Measurements from ENCODE around the gene PCMTD2. TPM values are rescaled to one million over a fixed set of nuclear protein-coding genes. Genes with fewer than 3 reads are reported as not detected.

PCMTD2 gene
- polyA plus RNA-seq, 3 donors, result 26.5 to 49.1 (median 27.6) TPM

DNA sequence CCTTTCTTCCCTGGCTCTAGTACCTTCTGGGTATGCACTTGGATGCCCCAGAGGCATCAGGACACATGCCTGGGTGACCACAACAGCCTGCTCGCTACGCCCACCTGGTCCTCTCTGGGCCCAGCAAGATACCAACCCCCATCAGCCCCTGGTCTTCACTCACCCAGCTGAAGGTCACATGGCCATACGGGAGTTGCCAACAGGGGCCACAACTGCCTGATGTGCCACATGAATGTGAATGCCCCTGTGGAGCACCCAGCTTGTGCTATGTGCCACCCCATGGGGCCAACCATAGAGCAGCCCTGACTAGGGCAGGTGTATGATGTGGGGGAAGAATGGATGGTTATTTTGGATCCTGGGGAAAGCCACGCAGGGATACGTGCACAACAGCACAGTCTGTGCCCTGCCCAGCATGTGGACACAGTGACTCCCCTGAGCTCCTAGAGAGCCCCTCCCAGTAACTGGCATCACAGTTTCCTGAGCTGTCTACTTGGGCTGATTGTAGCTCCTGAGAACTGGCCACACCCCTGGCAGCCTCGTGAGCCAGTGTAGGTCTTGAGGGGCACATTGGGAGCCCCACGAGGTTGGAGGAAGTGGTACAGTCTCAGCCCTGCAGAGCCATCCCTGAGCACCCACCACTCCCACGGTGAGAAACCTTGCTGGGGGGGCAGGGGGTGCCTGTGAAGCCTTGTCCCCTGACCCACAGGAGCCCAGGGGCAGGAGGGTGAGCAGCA is 10.5 kb upstream of the PCMTD2 start:
- no peaks in the 10 kb centered on the region for H3K36me3 Mint-ChIP-seq
- no peak overlapping the region for H2AFZ ChIP-seq (ENCODE audit: insufficient read depth, low read depth, low read length, poor library complexity, severe bottlenecking)
- no peak overlapping the region for H3K4me3 ChIP-seq (replicated peaks in 1 of 3; ENCODE audit: low read depth in 2 of 3, low read length in 3 of 3)
- H3K9me3 Mint-ChIP-seq, result no peaks in the 10 kb centered on the region
- H3K4me2 ChIP-seq (replicated peaks; ENCODE audit: extremely low read depth, low read length, poor library complexity, severe bottlenecking), result no peak overlapping the region
- no peaks in the 10 kb centered on the region for H3K36me3 ChIP-seq (replicated peaks in 1 of 2; ENCODE audit: control insufficient read depth in 1 of 2, insufficient read depth in 2 of 2, low read length in 2 of 2)
- H4K20me1 ChIP-seq (ENCODE audit: insufficient read depth, low read length), result no peaks in the 10 kb centered on the region
- no peak for DNase-seq
- peaks cover 5% of the 10 kb centered on the region for H3K4me1 Mint-ChIP-seq
- H3K9ac ChIP-seq (ENCODE audit: insufficient read depth, low read length, poor library complexity, severe bottlenecking), result no peak overlapping the region
- H3K27ac ChIP-seq (ENCODE audit: low read depth in 1 of 2, low read length in 2 of 2), result no peak overlapping the region
- no peak overlapping the region for H3K4me3 Mint-ChIP-seq
- H3K79me2 ChIP-seq (ENCODE audit: insufficient read depth, low read length), result no peaks in the 10 kb centered on the region
- H3K27me3 Mint-ChIP-seq (ENCODE audit: low read depth in 3 of 3), result peaks cover 13 to 25% (median 24%) of the 10 kb centered on the region in 3 donors
- H3K27me3 ChIP-seq (ENCODE audit: control insufficient read depth in 2 of 2, insufficient read depth in 2 of 2, low read length in 2 of 2), result peaks cover 0 to 4% of the 10 kb centered on the region in 2 donors
- 88% methylated on average over 4 of the region's 8 CpGs for WGBS (ENCODE audit: insufficient coverage)
- no peaks in the 10 kb centered on the region for H3K4me1 ChIP-seq (ENCODE audit: control insufficient read depth in 1 of 2, insufficient read depth in 2 of 2, low read length in 2 of 2)
- no peaks in the 10 kb centered on the region for H3K9me3 ChIP-seq (replicated peaks in 1 of 2; ENCODE audit: control insufficient read depth in 1 of 2, insufficient read depth in 1 of 2, low read length in 2 of 2)
- intact Hi-C loops (cut with micrococcal nuclease), result no loop called here
- no peak overlapping the region for H3K27ac Mint-ChIP-seq
- TF ChIP-seq, protein P1, sequence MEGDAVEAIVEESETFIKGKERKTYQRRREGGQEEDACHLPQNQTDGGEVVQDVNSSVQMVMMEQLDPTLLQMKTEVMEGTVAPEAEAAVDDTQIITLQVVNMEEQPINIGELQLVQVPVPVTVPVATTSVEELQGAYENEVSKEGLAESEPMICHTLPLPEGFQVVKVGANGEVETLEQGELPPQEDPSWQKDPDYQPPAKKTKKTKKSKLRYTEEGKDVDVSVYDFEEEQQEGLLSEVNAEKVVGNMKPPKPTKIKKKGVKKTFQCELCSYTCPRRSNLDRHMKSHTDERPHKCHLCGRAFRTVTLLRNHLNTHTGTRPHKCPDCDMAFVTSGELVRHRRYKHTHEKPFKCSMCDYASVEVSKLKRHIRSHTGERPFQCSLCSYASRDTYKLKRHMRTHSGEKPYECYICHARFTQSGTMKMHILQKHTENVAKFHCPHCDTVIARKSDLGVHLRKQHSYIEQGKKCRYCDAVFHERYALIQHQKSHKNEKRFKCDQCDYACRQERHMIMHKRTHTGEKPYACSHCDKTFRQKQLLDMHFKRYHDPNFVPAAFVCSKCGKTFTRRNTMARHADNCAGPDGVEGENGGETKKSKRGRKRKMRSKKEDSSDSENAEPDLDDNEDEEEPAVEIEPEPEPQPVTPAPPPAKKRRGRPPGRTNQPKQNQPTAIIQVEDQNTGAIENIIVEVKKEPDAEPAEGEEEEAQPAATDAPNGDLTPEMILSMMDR (IDR thresholded peaks at IDR 0.05), result no peak

DNA sequence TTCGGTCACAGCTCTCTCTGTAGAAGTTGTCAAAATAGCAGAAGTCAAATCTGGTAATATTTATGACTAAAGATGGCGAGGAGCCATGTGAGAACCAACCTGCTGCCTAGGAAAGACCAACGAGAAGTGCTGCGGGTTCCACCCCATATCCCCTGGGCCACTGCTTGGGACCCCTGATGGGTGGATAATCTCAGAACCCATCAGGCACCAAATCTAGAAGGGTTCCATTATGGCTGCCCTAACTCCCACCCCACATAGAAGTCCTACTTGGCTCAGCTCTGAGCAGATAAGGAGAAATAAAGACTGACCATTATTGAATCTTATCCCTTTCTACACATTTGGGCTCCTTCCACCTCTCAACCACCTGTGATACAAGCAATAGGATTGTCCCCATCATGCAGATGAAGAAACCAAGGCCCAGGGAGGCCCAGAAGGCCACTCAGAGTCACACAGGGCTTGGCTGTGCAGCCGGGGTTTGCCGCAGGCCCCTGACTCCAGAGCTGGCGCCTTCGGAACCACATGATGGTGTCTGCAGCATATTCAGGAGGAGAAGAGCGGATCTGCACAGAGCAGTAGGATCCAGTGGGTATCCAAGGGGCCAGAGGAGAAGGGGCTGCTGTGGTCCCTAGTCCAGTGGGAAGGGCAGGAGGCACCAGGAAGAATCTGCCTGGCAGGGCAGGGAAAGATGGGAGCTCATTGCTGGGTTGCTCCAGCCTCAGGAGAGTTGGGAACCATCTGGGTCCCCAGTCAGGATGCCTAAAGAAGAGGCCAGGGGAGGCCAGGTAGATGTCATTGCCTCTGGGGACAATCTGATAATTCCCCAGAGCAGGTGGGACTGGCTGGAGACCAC is 9.6 kb upstream of the PCMTD2 start:
- Histone ChIP-seq H3K9ac (ENCODE audit: insufficient read depth, low read length, poor library complexity, severe bottlenecking) (no peak overlapping the region), H3K4me3 (replicated peaks in 1 of 3; ENCODE audit: low read depth in 2 of 3, low read length in 3 of 3) (no peak overlapping the region), H3K4me1 (ENCODE audit: control insufficient read depth in 1 of 2, insufficient read depth in 2 of 2, low read length in 2 of 2) (no peaks in the 10 kb centered on the region), H3K79me2 (ENCODE audit: insufficient read depth, low read length) (no peaks in the 10 kb centered on the region), H3K4me2 (replicated peaks; ENCODE audit: extremely low read depth, low read length, poor library complexity, severe bottlenecking) (no peak overlapping the region), H4K20me1 (ENCODE audit: insufficient read depth, low read length) (no peaks in the 10 kb centered on the region), H3K27me3 (ENCODE audit: control insufficient read depth in 2 of 2, insufficient read depth in 2 of 2, low read length in 2 of 2) (peaks cover 0 to 4% of the 10 kb centered on the region in 2 donors), H2AFZ (ENCODE audit: insufficient read depth, low read depth, low read length, poor library complexity, severe bottlenecking) (no peak overlapping the region), H3K27ac (ENCODE audit: low read depth in 1 of 2, low read length in 2 of 2) (no peak overlapping the region), H3K9me3 (replicated peaks in 1 of 2; ENCODE audit: control insufficient read depth in 1 of 2, insufficient read depth in 1 of 2, low read length in 2 of 2) (no peaks in the 10 kb centered on the region), H3K36me3 (replicated peaks in 1 of 2; ENCODE audit: control insufficient read depth in 1 of 2, insufficient read depth in 2 of 2, low read length in 2 of 2) (no peaks in the 10 kb centered on the region)
- intact Hi-C loops (cut with micrococcal nuclease), result no loop called here
- Mint-ChIP-seq H3K4me1 (peaks cover 5% of the 10 kb centered on the region), H3K9me3 (no peaks in the 10 kb centered on the region), H3K27ac (no peak overlapping the region), H3K27me3 (ENCODE audit: low read depth in 3 of 3) (peaks cover 13 to 31% (median 25%) of the 10 kb centered on the region in 3 donors), H3K4me3 (no peak overlapping the region), H3K36me3 (no peaks in the 10 kb centered on the region)
- WGBS (ENCODE audit: insufficient coverage), result 75% methylated on average over 8 of the region's 9 CpGs
- TF ChIP-seq, protein P1 (IDR thresholded peaks at IDR 0.05), result no peak
- DNase-seq, result no peak
